Fibroblast of skin of back (primary cell): ENCODE data around the gene IRX4.

Source experiments
- DNase-seq: peaks from one replicate; pipeline ENCODE4 v3.0.0-alpha.2; 2013

Gene IRX4

DNA sequence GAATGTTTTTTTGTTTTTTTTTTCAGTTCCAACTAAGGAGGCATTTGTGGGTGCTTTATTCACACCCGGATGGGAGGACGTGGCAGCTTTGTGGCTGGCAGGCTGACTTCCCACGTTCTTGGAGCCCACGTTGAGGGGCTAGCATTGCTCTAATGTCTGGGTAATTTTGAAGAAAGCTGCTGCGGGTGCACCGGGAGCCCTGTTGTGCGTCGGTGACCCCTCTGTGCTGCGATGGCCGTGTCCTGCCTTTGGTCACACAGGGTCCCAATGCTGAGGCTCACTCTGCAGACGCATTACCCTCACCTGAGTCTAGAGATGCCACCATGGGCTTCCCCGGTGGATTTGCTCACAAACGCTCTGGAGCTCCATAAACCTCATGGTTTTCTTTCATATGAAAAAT, 47.3 kb downstream of the IRX4 start:
- DNase-seq: no peak

DNA sequence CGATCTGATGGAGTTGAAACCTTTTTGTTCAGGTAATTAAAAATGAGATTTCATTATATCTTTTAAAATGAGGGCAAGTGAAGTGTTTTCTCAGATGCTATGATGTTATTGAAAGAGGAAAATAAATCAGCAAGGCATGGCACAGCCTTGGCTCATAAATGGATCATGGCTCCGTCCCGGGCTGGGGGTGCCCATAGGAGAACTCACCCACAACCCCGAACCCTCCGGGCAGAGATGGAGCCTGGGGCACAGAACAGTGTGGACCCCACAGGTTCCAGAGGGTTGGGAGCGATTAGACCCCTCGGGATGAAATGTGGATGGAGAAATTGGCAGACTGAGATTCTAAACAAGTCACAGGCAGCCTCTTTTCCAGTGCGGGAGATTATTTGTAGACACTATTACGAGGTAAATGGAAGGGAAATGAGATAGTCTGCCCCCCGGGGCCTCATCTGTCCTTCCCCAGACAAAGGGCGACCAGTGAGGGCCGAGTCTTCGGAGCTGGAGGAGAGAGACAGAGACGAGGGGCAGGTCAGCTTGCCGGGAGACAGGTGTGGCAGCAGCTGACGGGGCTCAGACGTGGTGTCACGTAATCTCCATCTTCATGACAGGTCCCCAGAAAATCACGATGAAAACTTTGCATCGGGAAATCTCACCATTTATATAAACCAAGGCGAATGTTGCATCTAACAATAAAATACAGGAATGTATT, 47.9 kb downstream of the IRX4 start:
- DNase-seq: no peak

DNA sequence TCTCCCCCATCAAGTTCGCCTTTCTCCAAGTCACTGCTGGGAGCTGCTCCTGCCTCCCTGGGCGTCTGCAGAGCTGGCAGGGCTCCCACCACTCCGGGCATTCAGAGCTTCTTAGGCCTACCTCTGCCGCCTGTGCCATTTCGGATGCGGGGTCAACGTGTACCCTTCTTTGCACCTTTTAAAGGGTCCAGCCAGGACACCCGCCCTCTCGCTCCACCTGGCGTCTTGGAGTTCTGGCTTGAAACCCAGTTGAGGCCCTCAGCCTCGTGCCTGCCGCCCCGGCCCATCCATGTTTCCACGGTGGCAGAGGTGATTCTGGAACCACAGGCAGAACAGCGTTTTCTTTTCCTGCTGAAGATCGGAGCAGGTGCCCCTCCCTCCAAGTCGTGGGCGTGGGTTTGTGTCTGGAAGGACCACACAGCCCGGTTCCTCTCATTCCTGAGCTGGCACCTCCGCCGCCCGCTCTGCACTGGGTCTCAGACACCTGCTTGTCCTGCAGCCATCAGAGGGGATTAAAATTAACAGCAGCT, 48.6 kb downstream of the IRX4 start:
- DNase-seq: no peak

DNA sequence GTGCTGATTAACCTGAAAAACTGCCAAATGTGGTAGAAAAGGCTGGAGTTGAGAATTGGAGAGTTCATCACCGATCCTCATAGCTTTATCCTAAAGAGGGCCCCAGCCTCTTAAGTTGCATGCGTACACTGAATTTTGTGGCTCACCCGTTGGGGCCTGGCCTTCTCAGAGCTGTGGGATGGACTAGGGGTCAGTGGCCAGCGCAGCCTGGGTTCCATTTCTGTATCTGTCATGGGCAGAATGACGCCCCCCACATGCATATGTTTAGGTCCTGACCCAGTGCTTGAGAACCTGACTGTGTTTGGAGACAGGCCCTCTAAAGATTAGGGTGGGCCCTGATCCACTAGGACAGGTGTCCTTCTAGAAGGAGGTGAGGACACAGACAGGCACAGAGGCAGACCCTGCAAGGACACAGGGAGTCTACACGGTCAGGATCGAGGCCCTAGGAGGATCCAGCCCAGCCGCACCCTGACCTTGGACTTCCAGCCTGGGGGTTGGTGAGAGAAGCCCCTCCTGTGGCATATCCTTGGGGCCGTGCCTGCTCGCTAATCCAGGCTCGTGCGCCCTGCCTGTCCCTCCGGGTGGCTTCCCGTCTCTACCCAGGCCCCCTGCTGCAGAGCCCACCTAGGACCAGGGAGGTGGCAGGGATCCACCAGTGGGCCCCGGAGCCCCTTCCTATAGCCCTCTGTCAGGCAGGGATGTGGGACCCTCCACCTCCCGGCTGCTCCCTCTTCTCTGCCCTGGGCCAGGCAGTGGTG, 49.3 kb downstream of the IRX4 start:
- DNase-seq: no peak

DNA sequence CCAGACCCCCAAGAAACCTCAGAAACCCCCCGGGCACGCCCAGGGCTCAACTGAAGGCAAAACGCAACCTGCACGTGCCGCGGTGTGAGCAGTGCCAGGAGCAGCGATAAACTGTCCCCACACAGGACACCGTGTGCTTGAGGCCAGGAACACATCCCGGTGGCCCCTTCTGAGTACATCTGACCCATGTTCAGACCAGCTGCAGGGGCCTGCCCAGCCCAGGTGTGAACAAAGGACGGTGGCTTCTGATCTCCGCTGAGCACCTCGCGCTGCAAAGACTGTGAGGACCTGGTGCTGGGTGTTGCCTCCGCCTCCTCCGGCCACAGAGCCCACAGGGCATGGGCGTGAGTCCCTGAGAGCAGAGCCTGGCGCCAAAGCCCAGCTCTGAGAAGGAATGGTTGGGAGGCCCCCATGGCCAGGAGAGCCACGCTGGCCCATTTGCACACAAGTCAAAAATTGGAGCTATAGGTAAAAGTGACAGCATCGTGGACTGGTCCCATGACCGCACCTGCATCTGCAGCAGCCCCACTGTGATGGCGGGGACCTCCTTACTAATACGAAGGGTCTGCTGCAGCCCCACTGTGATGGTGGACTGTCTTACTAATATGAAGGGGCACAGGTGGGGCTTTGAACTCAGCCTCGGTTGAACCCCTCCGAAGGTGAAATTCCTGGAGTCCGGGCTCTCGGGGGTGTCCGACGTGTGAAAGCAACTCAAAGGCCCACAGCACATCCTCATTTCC, 50.0 kb downstream of the IRX4 start:
- DNase-seq: no peak

DNA sequence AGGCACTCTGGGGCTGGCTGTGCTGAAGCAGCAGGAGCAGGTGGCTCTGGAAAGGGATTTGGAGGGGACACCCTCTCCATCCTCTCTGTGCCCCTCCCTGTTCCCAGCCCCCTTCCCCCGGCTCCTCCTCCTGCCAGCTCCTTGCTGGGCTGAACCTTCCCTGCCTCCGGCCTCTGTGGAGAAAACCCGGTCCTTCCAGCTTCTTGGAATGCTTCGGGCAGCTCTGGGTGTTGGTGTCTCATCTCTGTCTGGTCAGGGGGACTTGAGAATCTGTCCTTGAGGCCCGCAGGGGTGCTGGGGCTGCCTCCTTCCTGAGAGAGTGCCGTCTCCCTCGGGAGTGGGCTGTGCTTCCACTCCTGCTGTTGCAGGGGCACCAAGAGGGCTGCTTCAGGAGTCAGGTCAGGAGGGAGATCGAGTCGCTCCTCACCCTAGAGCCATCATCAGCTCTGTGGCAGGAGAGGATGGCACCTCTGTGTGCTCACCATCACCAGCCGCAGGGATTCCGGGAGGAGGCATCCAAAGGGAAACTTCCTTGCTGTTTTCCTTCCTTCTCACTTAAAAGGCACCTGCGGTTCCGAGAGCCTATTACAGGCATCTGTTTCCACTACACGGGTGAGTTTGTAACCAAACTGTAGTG, 50.9 kb downstream of the IRX4 start:
- no peak for DNase-seq

DNA sequence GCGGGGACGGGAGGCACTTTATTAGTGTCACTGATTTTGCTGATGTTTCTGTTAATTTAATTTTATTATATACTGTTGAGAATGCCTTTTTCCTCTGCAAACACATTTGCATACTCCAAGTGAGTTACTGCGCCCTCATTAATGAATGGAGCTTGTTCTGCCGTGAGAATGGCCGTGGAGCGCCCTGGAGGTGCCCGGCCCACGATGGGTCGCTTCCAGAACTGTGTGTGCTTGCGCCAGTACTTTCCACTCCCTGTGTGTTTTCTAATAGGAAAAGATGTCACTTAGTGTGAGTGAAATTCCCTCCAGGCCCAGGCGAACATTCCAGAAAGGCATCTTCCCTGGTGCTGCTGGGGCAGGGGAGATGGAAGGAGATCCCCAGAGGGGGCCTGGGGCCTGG, 51.5 kb downstream of the IRX4 start:
- no peak for DNase-seq

DNA sequence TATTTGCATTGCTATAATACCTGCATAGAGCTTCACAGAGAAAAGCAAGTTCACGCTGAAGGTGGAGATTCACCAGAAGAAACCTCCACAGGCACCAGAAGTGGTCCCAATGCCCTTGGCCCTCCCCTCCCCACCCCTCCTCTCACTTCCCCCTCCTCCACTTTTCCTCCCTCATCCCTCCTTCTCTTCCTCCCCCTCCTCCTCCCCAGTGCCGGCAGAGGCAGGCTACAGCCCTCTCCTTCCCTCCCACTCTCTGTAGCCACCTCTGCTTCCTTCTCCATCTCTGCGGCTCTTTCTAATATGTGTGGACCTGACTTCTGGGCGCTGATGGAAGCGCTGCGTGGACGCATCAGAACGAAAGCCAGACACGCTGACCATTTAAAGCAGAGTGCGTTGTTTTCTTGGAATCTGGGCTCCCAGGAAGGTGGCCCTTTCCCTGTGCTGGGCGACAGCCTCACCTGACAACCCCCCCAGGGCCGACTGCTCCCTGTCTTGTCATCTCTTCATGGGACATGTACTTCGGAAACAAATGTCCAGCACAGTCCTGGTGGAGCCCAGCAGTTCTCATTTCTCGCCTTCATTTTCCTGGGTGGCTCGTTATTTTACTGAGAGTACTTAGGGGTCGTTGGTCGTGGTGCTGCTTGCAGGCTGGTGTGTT, 52.0 kb downstream of the IRX4 start:
- DNase-seq: no peak

DNA sequence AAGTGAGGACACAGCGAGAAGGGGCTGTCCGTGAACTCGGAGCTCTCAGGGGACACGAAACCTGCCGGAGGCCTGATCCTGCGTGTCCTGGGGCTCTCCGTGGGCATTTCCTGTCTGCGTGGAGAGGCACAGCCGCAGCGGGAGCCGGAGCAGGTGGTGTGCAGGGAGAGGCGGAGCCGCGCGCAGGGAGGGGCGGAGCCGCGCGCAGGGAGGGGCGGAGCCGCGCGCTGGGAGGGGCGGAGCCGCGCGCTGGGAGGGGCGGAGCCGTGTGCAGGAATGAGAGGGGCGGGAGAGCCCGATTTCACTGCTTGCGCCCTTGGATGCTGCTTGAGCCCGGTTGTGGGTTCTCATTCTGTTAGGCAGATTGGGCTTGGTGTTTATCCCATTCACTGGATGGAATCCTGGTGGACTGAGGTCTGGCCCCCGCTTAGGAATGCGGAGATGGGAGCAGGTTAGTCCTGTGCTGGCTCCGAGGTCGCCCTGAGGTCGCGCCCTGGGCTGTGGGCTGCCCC, 54.8 kb downstream of the IRX4 start:
- DNase-seq: no peak
